Measurements from ENCODE around the gene ZNF148.
"Not testable (repeated sequence)": the region's sequence is repeated elsewhere in the genome, so short reads cannot be mapped to it uniquely, and the experiment has no call there.

Gene ZNF148, protein sequence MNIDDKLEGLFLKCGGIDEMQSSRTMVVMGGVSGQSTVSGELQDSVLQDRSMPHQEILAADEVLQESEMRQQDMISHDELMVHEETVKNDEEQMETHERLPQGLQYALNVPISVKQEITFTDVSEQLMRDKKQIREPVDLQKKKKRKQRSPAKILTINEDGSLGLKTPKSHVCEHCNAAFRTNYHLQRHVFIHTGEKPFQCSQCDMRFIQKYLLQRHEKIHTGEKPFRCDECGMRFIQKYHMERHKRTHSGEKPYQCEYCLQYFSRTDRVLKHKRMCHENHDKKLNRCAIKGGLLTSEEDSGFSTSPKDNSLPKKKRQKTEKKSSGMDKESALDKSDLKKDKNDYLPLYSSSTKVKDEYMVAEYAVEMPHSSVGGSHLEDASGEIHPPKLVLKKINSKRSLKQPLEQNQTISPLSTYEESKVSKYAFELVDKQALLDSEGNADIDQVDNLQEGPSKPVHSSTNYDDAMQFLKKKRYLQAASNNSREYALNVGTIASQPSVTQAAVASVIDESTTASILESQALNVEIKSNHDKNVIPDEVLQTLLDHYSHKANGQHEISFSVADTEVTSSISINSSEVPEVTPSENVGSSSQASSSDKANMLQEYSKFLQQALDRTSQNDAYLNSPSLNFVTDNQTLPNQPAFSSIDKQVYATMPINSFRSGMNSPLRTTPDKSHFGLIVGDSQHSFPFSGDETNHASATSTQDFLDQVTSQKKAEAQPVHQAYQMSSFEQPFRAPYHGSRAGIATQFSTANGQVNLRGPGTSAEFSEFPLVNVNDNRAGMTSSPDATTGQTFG

DNA sequence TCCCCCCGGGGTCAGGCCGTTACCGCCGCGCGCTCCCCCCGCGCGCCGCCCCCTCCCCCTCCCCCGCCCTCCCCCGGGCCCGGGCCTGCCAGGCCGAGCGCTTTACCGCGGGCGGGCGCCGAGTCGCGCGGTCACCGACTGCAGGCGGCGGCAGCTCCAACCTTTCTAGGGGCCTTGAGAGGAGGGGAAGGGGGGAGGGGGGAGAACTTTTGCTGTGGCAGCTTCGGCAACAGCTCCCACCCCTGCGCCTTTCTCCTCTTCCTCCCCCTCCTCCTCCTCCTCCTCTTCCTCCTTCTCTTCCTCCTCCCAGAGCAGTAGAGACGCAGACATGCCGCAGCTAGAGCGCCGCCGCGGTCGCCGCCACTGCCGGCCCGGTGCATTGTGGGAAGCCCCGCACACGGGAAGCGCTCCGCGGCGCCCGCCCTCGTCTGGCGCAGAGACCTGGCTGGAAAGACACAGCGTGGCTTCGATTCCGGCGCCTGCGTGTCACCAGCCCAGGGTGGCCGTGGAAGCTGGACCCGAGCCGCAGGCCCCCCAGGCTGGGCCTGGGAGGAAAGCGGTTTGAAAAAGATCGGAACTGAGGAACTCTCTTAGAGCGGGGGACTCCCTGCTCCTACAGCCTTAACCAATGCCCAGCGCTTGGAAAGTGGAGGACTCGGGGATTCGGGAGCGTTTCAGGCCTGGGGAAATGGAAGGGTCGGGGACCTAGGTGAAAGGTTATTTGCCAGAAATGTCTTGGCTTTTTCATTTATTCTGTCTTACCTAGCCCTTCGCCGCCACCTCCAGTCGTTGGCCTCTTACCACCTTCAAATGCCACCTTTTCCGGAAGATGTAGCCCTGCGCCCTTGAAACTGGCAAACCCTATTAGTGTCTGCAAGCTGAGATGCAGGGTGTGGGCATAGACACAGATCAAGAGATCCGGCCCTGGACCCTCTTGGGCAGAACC is at the start of gene ZNF148:
ZNF148 (minus strand) TSS at position 330 of the 946 bp plus-strand sequence. CDS start 61,685 bp downstream, outside the sequence.
- peak; percentile 73 for DNase-seq

DNA sequence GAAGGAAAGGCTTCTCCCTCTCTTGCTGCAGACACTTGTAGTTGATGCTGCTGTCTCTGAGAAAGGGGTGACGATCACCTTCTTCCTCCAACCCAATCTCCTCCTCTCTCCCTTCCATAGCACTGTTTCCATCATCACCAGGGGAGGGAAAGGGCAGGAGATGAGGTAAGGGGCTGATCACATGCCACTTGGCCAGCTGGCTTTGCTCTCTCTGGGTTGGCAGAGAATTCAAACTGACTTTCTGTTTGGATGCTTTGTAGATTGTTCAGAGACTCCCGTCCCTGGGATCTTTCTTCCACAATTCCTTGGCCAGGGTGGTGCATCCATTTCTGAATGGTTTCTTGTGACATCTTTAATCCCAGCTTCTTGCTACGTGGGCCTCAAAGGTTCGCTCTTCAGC is 43.2 kb upstream of the ZNF148 start:
- no peak for DNase-seq

DNA sequence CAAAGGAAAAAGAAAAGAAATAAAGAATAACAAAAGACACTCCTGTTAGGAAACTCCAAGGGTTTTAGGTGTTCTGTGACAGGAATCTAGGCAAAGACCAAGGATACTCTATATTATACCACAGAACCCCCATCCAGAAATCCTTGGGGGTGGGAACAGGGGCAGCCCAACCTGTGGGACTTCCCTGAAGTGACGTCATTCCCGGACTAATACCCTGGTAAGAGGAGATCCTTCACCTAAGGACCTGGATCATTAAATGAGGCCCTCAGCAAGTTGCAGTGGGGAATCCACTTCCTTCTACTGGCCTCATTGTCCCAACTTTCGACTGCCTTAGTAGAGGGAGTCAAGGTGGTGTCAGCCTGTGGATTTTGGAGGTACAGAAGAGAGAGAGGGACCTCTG is 41.1 kb upstream of the ZNF148 start:
- no peak for DNase-seq

GRCh38 chr3:125414669-125415068 is 39.5 kb upstream of the ZNF148 start:
- DNase-seq = no peak

- no peak for DNase-seq
Observed at GRCh38 chr3:125410922-125411321, 35.8 kb upstream of the ZNF148 start.

GRCh38 chr3:125406070-125406469 is 30.9 kb upstream of the ZNF148 start:
- DNase-seq = no peak

DNA sequence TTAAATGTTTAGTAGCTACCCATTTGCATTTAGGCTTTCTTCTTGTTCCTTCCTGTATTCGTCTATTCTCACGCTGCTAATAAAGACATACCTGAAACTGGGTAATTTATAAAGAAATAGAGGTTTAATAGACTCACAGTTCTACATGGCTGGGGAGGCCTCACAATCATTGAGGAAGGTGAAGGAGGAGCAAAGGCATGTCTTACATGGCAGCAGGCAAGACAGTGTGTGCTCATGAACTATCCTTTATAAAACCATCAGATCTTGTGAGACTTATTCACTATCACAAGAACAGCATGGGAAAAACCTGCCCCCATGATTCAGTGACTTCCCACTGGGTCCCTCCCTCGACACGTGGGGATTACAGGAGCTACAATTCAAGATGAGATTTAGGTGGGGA is 30.4 kb upstream of the ZNF148 start:
- not testable (repeated sequence) for DNase-seq

- no peak for DNase-seq
Observed at GRCh38 chr3:125403789-125404188, 28.7 kb upstream of the ZNF148 start.

GRCh38 chr3:125402639-125403038 is 27.5 kb upstream of the ZNF148 start:
- DNase-seq = no peak

GRCh38 chr3:125401402-125401801 is 26.3 kb upstream of the ZNF148 start:
- no peak for DNase-seq

GRCh38 chr3:125398952-125399351 is 23.8 kb upstream of the ZNF148 start:
- DNase-seq = no peak

DNA sequence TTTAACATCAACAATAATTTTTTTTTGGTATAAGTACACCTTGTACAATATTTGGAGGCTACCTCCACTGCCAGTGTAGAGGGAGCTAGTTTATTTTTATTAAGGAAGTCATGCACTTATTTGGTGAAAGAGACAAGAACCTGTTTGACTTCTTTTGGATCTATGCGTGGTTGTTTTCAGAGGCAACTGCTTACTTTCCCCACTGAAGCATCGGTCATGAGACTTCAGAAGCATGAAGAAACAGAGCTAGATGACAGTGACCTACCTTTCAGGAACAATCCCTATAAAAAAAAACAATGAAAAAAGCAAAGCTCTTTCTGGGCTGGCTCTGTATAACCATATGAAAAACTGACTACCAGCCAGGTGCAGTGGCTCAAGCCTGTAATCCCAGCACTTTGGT is 20.0 kb upstream of the ZNF148 start:
- no peak for DNase-seq

- no peak for DNase-seq
Observed at GRCh38 chr3:125394406-125394805, 19.3 kb upstream of the ZNF148 start.

DNA sequence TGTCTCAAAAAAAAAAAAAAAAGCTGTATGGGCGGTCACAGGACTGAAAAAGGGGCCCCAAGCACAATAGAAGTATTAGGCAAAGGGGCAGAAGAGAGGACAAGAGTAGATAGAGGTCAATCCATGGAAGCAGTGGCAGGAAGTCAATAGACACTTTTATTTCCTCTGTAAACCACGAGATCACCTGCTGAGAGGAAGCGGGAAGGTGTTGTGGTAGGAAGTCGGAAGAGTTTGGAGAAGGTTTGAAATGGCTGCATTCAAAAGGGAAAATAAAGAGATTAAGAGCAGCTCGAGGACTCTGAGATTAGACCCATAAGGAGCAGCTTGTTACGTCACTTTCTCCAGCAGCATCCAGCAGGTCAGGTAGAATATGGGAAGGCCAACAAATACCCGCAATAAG is 14.2 kb upstream of the ZNF148 start:
- no peak for DNase-seq

- DNase-seq = not testable (repeated sequence)
Observed at GRCh38 chr3:125388369-125388768, 13.2 kb upstream of the ZNF148 start.

DNA sequence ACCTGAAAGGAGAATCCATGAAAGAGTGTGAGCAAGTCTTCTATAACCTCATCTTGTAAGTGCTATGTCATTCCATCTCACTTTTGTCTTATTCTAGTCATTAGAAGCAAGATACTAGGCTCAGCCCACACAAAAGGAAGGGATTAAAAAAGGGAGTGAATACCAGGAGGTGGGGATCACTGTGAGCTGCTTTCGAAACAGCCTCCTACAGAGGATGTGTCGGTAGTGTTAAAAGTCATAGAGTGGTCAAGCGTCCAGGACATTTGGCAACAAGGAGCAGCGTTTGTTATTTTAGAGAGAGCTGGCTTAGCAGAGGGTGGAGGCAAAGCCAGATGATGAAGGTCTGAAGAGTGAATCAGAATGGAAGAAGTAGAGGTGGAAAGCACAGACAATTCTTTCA is 11.7 kb upstream of the ZNF148 start:
- DNase-seq = no peak

GRCh38 chr3:125383744-125384143 is 8.6 kb upstream of the ZNF148 start:
- no peak for DNase-seq

DNA sequence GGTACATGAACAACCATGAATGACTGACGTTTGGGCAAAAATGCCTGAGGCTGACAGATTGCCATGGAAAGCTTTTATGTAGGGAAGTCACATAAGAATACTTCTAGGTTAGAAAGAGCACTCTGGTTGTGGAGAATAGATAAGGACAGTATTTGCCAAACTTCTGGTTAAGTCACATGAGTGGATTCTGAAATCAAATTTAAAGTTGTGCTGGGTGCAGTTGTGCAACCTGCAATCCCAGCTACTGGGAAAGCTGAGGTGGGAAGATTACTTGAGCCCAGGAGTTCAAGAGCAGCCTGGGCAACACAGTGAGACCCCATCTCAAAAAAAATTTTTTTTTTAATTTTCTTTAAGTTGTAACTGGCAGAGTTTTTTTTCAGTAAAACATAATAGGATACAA is 7.2 kb upstream of the ZNF148 start:
- DNase-seq = no peak

- DNase-seq = no peak
Observed at GRCh38 chr3:125381743-125382142, 6.6 kb upstream of the ZNF148 start.

GRCh38 chr3:125381314-125381713 is 6.2 kb upstream of the ZNF148 start:
- no peak for DNase-seq

GRCh38 chr3:125379483-125379882 is 4.4 kb upstream of the ZNF148 start:
- DNase-seq = no peak

- no peak for DNase-seq
Observed at GRCh38 chr3:125378762-125379161, 3.6 kb upstream of the ZNF148 start.
